ENCODE measurements around the gene SWAP70.
"Not testable (repeated sequence)": the region's sequence is repeated elsewhere in the genome, so short reads cannot be mapped to it uniquely, and the experiment has no call there.

SWAP70 gene

GRCh38 chr11:9692691-9693090 lies 28.8 kb downstream of the SWAP70 start:
- DNase-seq (ENCODE audit: low spot score), result no peak

- DNase-seq (ENCODE audit: low spot score), result no peak
These were observed 30.1 kb downstream of the SWAP70 start for GRCh38 chr11:9693801-9694553.

GRCh38 chr11:9695228-9695627 lies 31.4 kb downstream of the SWAP70 start:
- not testable (repeated sequence) for DNase-seq (ENCODE audit: low spot score)

- no peak for DNase-seq (ENCODE audit: low spot score)
These were observed 33.9 kb downstream of the SWAP70 start for GRCh38 chr11:9697766-9698165.

GRCh38 chr11:9700105-9700801 lies 36.4 kb downstream of the SWAP70 start:
- DNase-seq (ENCODE audit: low spot score), result no peak

GRCh38 chr11:9701799-9702198 lies 37.9 kb downstream of the SWAP70 start:
- no peak for DNase-seq (ENCODE audit: low spot score)

GRCh38 chr11:9703280-9703679 lies 39.4 kb downstream of the SWAP70 start:
- DNase-seq (ENCODE audit: low spot score), result no peak

GRCh38 chr11:9704037-9704436 lies 40.2 kb downstream of the SWAP70 start:
- no peak for DNase-seq (ENCODE audit: low spot score)

- no peak for DNase-seq (ENCODE audit: low spot score)
These were observed 40.7 kb downstream of the SWAP70 start for GRCh38 chr11:9704620-9705019.

GRCh38 chr11:9705361-9705760 lies 41.5 kb downstream of the SWAP70 start:
- DNase-seq (ENCODE audit: low spot score), result not testable (repeated sequence)

- no peak for DNase-seq (ENCODE audit: low spot score)
These were observed 44.7 kb downstream of the SWAP70 start for GRCh38 chr11:9708544-9708943.

GRCh38 chr11:9710223-9710622 lies 46.3 kb downstream of the SWAP70 start:
- DNase-seq (ENCODE audit: low spot score), result no peak

GRCh38 chr11:9710852-9711251 lies 47.0 kb downstream of the SWAP70 start:
- no peak for DNase-seq (ENCODE audit: low spot score)

GRCh38 chr11:9711454-9712307 lies 47.8 kb downstream of the SWAP70 start:
- no peak for DNase-seq (ENCODE audit: low spot score)

GRCh38 chr11:9714272-9714940 lies 50.5 kb downstream of the SWAP70 start:
- DNase-seq (ENCODE audit: low spot score), result no peak

- no peak for DNase-seq (ENCODE audit: low spot score)
These were observed 52.6 kb downstream of the SWAP70 start for GRCh38 chr11:9716275-9717039.

- DNase-seq (ENCODE audit: low spot score), result no peak
These were observed 53.1 kb downstream of the SWAP70 start for GRCh38 chr11:9717040-9717357.

GRCh38 chr11:9717719-9718118 lies 53.8 kb downstream of the SWAP70 start:
- DNase-seq (ENCODE audit: low spot score), result no peak

GRCh38 chr11:9718147-9718546 lies 54.3 kb downstream of the SWAP70 start:
- DNase-seq (ENCODE audit: low spot score), result no peak

- no peak for DNase-seq (ENCODE audit: low spot score)
These were observed 55.9 kb downstream of the SWAP70 start for GRCh38 chr11:9719566-9720289.

GRCh38 chr11:9720290-9720630 lies 56.4 kb downstream of the SWAP70 start:
- no peak for DNase-seq (ENCODE audit: low spot score)
